DND-41 (cell line): ENCODE results near the gene FAM169A.

ENCODE experiments used
- ATAC-seq: fragments of 200-7000 bp; cut with Tn5 transposase; 3 replicates; pipeline ENCODE4 v1.9.1; 2021; ENCODE audit warnings: low read depth; ENCODE audit not compliant: insufficient read depth
- DNase-seq: peaks from one replicate; pipeline ENCODE4 v3.0.0-alpha.2; 2020
- H2AFZ ChIP-seq: 2 replicates; pipeline ENCODE4 v1.6.0; 2012; ENCODE audit warnings: low read depth, low read length
- H3K27ac ChIP-seq: 2 replicates; pipeline ENCODE4 v1.5.1; 2012; ENCODE audit warnings: low read length, inconsistent platforms
- H3K27me3 ChIP-seq: fragments of 200-600 bp; sonication (generic); 2 replicates; pipeline ENCODE4 v1.6.0; 2012; ENCODE audit warnings: low read length, mild to moderate bottlenecking, inconsistent platforms; ENCODE audit not compliant: insufficient read depth, poor library complexity
- H3K36me3 ChIP-seq: 2 replicates; pipeline ENCODE4 v1.5.1; 2012; ENCODE audit warnings: low read length, inconsistent platforms; ENCODE audit not compliant: insufficient read depth
- H3K4me1 ChIP-seq: 2 replicates; pipeline ENCODE4 v1.5.1; 2012; ENCODE audit warnings: mild to moderate bottlenecking, low read length; ENCODE audit not compliant: insufficient read depth
- H3K4me2 ChIP-seq: 2 replicates; pipeline ENCODE4 v1.6.0; 2012; ENCODE audit warnings: mild to moderate bottlenecking, moderate library complexity, low read length, inconsistent platforms; ENCODE audit not compliant: insufficient read depth
- H3K4me3 ChIP-seq, 2 experiments: fragments of 200-600 bp in 1 of 2; shearing (Covaris generic) in 1 of 2; 2 replicates each; pipeline ENCODE4 v1.5.1; 2012 to 2016; ENCODE audit warnings: inconsistent platforms in 2 of 2, low read length in 2 of 2, mild to moderate bottlenecking in 2 of 2, low read depth in 1 of 2, moderate library complexity in 1 of 2
- H3K79me2 ChIP-seq: 2 replicates; pipeline ENCODE4 v1.6.0; 2012; ENCODE audit warnings: low read length, inconsistent platforms; ENCODE audit not compliant: insufficient read depth
- H3K9ac ChIP-seq: 2 replicates; pipeline ENCODE4 v1.6.0; 2012; ENCODE audit warnings: low read depth, mild to moderate bottlenecking, inconsistent platforms, low read length, moderate library complexity
- H3K9me3 ChIP-seq: 2 replicates; pipeline ENCODE4 v1.5.1; 2012; ENCODE audit warnings: low read length, moderate library complexity, mild to moderate bottlenecking, inconsistent platforms; ENCODE audit not compliant: insufficient read depth, severe bottlenecking
- H4K20me1 ChIP-seq: 2 replicates; pipeline ENCODE4 v1.6.0; 2012; ENCODE audit warnings: low read length; ENCODE audit not compliant: insufficient read depth
- CTCF ChIP-seq: IDR thresholded peaks from 2 replicates; pipeline ENCODE4 v1.5.1; 2012; ENCODE audit warnings: borderline replicate concordance, low read length, moderate library complexity, mild to moderate bottlenecking; ENCODE audit not compliant: poor library complexity, severe bottlenecking; ENCODE audit errors: extremely low read depth
- EZH2 ChIP-seq: IDR thresholded peaks from 3 replicates; pipeline ENCODE4 v1.6.1; 2012; ENCODE audit warnings: borderline replicate concordance, low read depth, mild to moderate bottlenecking, moderate library complexity, low read length, inconsistent platforms; ENCODE audit not compliant: severe bottlenecking

Gene FAM169A

GRCh38 chr5:74766849-74767578 is 99.2 kb downstream of the FAM169A start, which contains the start of the genes GFM2 and NSA2:
TSS of gene GFM2 (minus strand) at chr5:74767117. CDS start at chr5:74763742, 3,375 bp downstream.
TSS of gene NSA2 (plus strand) at chr5:74767249. CDS start at chr5:74767361, 112 bp downstream.
- H3K36me3 ChIP-seq, result peaks cover 50% of the 10 kb centered on the region
- H3K9ac ChIP-seq, result peak within 1 kb of the TSS; percentile 66
- peaks cover 70% of the 10 kb centered on the region for H3K79me2 ChIP-seq
- H2AFZ ChIP-seq, result peak within 1 kb of the TSS; percentile 94
- H3K9me3 ChIP-seq, result no peaks in the 10 kb centered on the region
- peak within 1 kb of the TSS; percentile 91 for H3K4me2 ChIP-seq
- peaks cover 46% of the 10 kb centered on the region for H3K4me1 ChIP-seq
- peak within 1 kb of the TSS; percentile 76 for H3K27ac ChIP-seq
- peak; percentile 90 for ATAC-seq
- peaks cover 5% of the 10 kb centered on the region for H4K20me1 ChIP-seq
- peak; percentile 92 for DNase-seq
- no peak for TF ChIP-seq EZH2
- TF ChIP-seq CTCF, result no peak
- peak within 1 kb of the TSS; percentile 90 to 91 for H3K4me3 ChIP-seq
- H3K27me3 ChIP-seq, result no peaks in the 10 kb centered on the region

- Histone ChIP-seq H3K4me3 (peak overlapping the region; percentile 90 to 91), H2AFZ (peak overlapping the region; percentile 94), H3K9ac (peak overlapping the region; percentile 66), H3K27ac (peak overlapping the region; percentile 76), H3K4me1 (peaks cover 47% of the 10 kb centered on the region), H3K27me3 (no peaks in the 10 kb centered on the region), H4K20me1 (peaks cover 5% of the 10 kb centered on the region), H3K9me3 (no peaks in the 10 kb centered on the region), H3K4me2 (peak overlapping the region; percentile 91), H3K36me3 (peaks cover 52% of the 10 kb centered on the region), H3K79me2 (peaks cover 72% of the 10 kb centered on the region)
- TF ChIP-seq EZH2 (no peak), CTCF (peak; percentile 63)
- DNase-seq, result peak; percentile 22
- ATAC-seq, result peak; percentile 46
These were observed 99.8 kb downstream of the FAM169A start for GRCh38 chr5:74766418-74766848.

GRCh38 chr5:74765929-74766328 is 100.3 kb downstream of the FAM169A start:
- Histone ChIP-seq H3K27ac (peak overlapping the region; percentile 76), H3K4me1 (peaks cover 47% of the 10 kb centered on the region), H3K36me3 (peaks cover 52% of the 10 kb centered on the region), H3K27me3 (no peaks in the 10 kb centered on the region), H3K4me3 (peak overlapping the region; percentile 90 to 91), H3K9ac (peak overlapping the region; percentile 66), H3K79me2 (peaks cover 72% of the 10 kb centered on the region), H3K9me3 (no peaks in the 10 kb centered on the region), H4K20me1 (peaks cover 5% of the 10 kb centered on the region), H3K4me2 (peak overlapping the region; percentile 91), H2AFZ (no peak overlapping the region)
- ATAC-seq (no peak), DNase-seq (no peak)
- no peak for TF ChIP-seq EZH2
- no peak for TF ChIP-seq CTCF
